GM12891 (cell line): ENCODE results near the gene BICRAL.

Source experiments
- PAX5 ChIP-seq: IDR thresholded peaks from 2 replicates; pipeline ENCODE4 v1.6.1; 2011; ENCODE audit warnings: low read length, moderate library complexity, mild to moderate bottlenecking; ENCODE audit not compliant: insufficient read depth, severe bottlenecking
- POLR2A ChIP-seq: IDR thresholded peaks from 2 replicates; pipeline ENCODE4 v1.6.1; 2011; ENCODE audit warnings: low read depth, low read length, control low read depth
- POLR2AphosphoS5 ChIP-seq: IDR thresholded peaks from 2 replicates; pipeline ENCODE4 v1.6.1; 2011; ENCODE audit warnings: low read depth, low read length, control low read depth
- TAF1 ChIP-seq: IDR thresholded peaks from 2 replicates; pipeline ENCODE4 v1.6.1; 2011; ENCODE audit warnings: low read depth, low read length, control low read depth

DNA sequence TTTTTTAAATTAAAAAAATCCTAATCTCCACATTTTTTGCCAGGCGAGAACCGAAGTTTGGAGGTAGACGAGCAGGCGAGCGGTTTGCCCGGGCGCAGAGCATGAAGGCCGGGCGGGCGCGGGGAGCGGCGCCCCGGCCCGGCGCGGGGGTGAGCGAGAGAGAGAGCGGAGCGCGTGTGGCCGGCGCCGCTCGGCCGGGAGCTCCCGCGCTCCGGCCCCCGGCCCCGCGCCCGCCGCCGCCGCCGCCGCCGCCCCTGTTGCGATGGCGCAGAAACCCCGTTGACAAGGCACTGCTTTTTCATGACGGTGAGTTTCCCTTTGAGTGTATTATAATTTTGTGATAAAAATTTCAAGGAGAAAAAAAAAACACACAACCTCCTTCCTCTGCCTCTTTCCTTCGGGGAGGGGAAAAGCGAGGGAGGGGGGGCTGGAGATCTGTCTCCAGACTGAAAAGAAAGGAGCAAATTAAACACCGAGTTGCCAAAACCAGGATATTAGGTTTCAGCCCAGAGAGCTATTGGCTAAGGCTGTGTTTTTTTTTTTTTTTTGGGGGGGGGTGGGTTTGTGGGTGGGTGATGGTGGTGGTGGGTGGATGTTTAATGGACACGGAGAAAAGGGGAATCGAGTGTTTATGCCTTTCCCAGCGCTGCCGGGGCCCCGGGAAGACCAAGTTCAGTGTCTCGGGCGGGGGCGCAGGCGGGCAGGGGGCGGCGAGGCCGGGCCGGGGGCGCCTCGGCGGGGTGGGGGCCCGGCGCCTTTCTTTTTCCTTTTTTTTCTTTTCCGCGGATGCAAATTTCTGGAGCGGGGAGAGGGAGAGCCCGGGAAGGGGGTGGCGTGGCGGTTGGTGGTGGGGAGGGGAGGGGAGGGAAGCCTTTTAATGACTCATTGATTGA lies at the start of gene BICRAL:
- TF ChIP-seq POLR2A (no peak), TAF1 (no peak), POLR2AphosphoS5 (no peak; the same call in 1 of the 2 replicates), PAX5 (no peak)
